ENCODE measurements around the gene YAP1.

DNA sequence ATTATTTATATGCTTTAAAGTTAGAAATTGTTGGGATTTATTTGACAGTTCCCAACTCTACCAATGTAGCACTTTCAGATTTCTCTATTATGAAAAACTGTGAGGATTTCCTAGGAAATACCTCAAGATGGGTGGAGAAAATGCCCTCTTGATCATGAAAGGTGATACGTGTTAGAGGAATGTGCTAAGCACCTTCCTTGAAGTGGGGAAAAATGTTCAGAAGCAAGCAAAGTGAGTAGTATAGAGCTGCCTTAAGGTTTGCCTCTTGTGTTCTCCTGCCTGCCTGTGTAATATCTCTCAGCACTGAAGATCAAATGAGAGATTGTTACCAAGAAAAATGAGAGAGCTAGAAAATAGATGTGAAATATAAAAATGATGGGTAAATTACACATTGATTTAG is 58.2 kb downstream of the YAP1 start:
- TF ChIP-seq, protein P1, sequence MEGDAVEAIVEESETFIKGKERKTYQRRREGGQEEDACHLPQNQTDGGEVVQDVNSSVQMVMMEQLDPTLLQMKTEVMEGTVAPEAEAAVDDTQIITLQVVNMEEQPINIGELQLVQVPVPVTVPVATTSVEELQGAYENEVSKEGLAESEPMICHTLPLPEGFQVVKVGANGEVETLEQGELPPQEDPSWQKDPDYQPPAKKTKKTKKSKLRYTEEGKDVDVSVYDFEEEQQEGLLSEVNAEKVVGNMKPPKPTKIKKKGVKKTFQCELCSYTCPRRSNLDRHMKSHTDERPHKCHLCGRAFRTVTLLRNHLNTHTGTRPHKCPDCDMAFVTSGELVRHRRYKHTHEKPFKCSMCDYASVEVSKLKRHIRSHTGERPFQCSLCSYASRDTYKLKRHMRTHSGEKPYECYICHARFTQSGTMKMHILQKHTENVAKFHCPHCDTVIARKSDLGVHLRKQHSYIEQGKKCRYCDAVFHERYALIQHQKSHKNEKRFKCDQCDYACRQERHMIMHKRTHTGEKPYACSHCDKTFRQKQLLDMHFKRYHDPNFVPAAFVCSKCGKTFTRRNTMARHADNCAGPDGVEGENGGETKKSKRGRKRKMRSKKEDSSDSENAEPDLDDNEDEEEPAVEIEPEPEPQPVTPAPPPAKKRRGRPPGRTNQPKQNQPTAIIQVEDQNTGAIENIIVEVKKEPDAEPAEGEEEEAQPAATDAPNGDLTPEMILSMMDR (IDR thresholded peaks at IDR 0.05; ENCODE audit: low read depth, low read length, missing input control): no peak
- TF ChIP-seq JUND (IDR thresholded peaks at IDR 0.05): no peak
- TF ChIP-seq HNF4G (IDR thresholded peaks at IDR 0.05): no peak
- TF ChIP-seq TAF1 (conservative IDR thresholded peaks at IDR 0.05): no peak
- no peak for TF ChIP-seq RAD21 (IDR thresholded peaks at IDR 0.05)
- TF ChIP-seq, protein P2, sequence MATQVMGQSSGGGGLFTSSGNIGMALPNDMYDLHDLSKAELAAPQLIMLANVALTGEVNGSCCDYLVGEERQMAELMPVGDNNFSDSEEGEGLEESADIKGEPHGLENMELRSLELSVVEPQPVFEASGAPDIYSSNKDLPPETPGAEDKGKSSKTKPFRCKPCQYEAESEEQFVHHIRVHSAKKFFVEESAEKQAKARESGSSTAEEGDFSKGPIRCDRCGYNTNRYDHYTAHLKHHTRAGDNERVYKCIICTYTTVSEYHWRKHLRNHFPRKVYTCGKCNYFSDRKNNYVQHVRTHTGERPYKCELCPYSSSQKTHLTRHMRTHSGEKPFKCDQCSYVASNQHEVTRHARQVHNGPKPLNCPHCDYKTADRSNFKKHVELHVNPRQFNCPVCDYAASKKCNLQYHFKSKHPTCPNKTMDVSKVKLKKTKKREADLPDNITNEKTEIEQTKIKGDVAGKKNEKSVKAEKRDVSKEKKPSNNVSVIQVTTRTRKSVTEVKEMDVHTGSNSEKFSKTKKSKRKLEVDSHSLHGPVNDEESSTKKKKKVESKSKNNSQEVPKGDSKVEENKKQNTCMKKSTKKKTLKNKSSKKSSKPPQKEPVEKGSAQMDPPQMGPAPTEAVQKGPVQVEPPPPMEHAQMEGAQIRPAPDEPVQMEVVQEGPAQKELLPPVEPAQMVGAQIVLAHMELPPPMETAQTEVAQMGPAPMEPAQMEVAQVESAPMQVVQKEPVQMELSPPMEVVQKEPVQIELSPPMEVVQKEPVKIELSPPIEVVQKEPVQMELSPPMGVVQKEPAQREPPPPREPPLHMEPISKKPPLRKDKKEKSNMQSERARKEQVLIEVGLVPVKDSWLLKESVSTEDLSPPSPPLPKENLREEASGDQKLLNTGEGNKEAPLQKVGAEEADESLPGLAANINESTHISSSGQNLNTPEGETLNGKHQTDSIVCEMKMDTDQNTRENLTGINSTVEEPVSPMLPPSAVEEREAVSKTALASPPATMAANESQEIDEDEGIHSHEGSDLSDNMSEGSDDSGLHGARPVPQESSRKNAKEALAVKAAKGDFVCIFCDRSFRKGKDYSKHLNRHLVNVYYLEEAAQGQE (IDR thresholded peaks at IDR 0.05): no peak

Data from liver (tissue), 3 donors.